Measurements from ENCODE around the gene CEPT1. TPM values are rescaled to one million over a fixed set of nuclear protein-coding genes. Genes with fewer than 3 reads are reported as not detected.

CEPT1 gene
- total and polyA plus RNA-seq, 2 donors (not counting 3 experiments of a cell fraction or from before 2014, with no cell fraction given) = 13.6 to 29.1 TPM

- no peaks in the 10 kb centered on the region for H3K9me1 ChIP-seq (replicated peaks; ENCODE audit: control insufficient read depth, extremely low read depth, insufficient read depth, low read length)
- no peak overlapping the region for H3K27ac ChIP-seq (ENCODE audit: insufficient read depth, low read depth, low read length)
- peaks cover 11% of the 10 kb centered on the region in 2 experiments for H3K27me3 ChIP-seq (ENCODE audit: control insufficient read depth in 2 of 2, insufficient read depth in 2 of 2, low read length in 2 of 2)
- dilution Hi-C loops (cut with MboI; ENCODE audit: extremely low pct_ligation_motif_present, low sequenced_read_pairs) (no loop called here), intact Hi-C loops (cut with micrococcal nuclease) (no loop called here)
- no peak for TF ChIP-seq POLR2A (IDR thresholded peaks at IDR 0.05; ENCODE audit: low read depth, low read length)
- no peak for TF ChIP-seq EZH2 (IDR thresholded peaks at IDR 0.05; ENCODE audit: borderline replicate concordance, low read depth, low read length, severe bottlenecking)
- TF ChIP-seq MYC (IDR thresholded peaks at IDR 0.05; ENCODE audit: low read depth, low read length) = no peak
- TF ChIP-seq JUN (IDR thresholded peaks at IDR 0.05; ENCODE audit: borderline replicate concordance, insufficient read depth, insufficient read length, low read depth) = no peak
- no peak for TF ChIP-seq GATA2 (IDR thresholded peaks at IDR 0.05; ENCODE audit: insufficient read depth, insufficient read length, low read depth, low read length)
- TF ChIP-seq POLR2AphosphoS5 (IDR thresholded peaks at IDR 0.05; ENCODE audit: insufficient read depth, low read depth, low read length) = no peak
- no peak for TF ChIP-seq CTCF (IDR thresholded peaks at IDR 0.05; ENCODE audit: extremely low read depth in 1 of 2, insufficient read depth in 1 of 2, low read depth in 1 of 2, low read length in 2 of 2)
- TF ChIP-seq FOS (IDR thresholded peaks at IDR 0.05; ENCODE audit: borderline replicate concordance, insufficient read depth, low read length) = no peak
- no peak for TF ChIP-seq MAX (IDR thresholded peaks at IDR 0.05; ENCODE audit: insufficient read depth, insufficient read length)
- no peaks in the 10 kb centered on the region for H4K20me1 ChIP-seq (replicated peaks; ENCODE audit: control insufficient read depth, extremely low read depth, insufficient read depth, low read length)
- no peak overlapping the region for H3K9ac ChIP-seq (replicated peaks; ENCODE audit: extremely low read depth, insufficient read depth, low read length)
- H3K79me2 ChIP-seq (ENCODE audit: control insufficient read depth, insufficient read depth, low read length) = no peaks in the 10 kb centered on the region
- FAIRE-seq (no peak), DNase-seq (ENCODE audit: low read depth, low spot score) (no peak)
- H3K36me3 ChIP-seq (ENCODE audit: control insufficient read depth in 2 of 2, extremely low read depth in 1 of 2, insufficient read depth in 2 of 2, low read length in 2 of 2) = no peaks in the 10 kb centered on the region
- no peaks in the 10 kb centered on the region for H3K9me3 ChIP-seq (replicated peaks; ENCODE audit: control insufficient read depth, insufficient read depth, low read length)
- POLR2A ChIA-PET = no interaction called here
- H3K4me3 ChIP-seq (replicated peaks in 1 of 3; ENCODE audit: insufficient read depth in 1 of 3, low read depth in 1 of 3, low read length in 3 of 3) = no peak overlapping the region
- no peaks in the 10 kb centered on the region for H3K4me1 ChIP-seq (ENCODE audit: control insufficient read depth, extremely low read depth, insufficient read depth, low read length)
- H3K4me2 ChIP-seq (ENCODE audit: insufficient read depth, low read length) = no peak overlapping the region
- CTCF ChIA-PET = no interaction called here
- H2AFZ ChIP-seq (ENCODE audit: low read depth, low read length) = no peak overlapping the region
- BruUV-seq (replicated peaks) = no TSS peak
Observed at GRCh38 chr1:111211921-111212320, 71.9 kb downstream of the CEPT1 start.

Measured in endothelial cell of umbilical vein (primary cell).